ENCODE data around the gene GARIN5A. TPM values are rescaled to one million over a fixed set of nuclear protein-coding genes. Genes with fewer than 3 reads are reported as not detected.

The GARIN5A gene
- total and polyA plus RNA-seq, 8 donors: 0.55 to 3.1 (median 1.4) TPM; not detected in 2

DNA sequence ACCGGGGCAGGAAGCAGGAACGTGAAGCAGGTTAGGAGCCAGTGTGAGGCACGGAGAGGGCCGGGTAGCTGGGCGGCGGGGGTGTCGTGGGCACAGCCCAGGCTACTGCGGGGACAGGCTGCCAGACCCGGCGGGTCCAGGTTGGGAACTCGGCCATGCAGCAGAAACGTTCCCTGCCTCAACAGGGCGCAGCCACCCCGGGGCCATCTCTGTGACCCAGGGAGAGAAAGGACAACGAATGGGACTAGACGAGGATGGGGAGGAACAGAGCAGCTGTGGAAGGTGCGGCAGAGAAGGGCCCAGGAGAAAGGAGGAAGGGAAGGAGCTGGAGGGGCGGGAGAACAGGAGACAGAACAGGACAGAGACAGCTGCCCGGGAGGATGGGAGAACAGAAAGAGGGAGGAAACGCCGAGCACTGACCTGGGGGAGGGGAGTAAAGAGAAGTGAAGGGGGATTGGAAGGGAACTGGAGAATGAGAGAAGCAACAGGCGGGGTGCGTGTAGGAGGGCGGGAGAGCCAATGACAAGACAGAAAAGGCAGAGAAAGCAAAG lies 12.9 kb upstream of the GARIN5A start:
- no peak overlapping the region for H3K4me3 ChIP-seq
- H3K36me3 ChIP-seq: peaks cover 0 to 17% (median 10%) of the 10 kb centered on the region in 4 donors
- no peak for DNase-seq
- intact Hi-C loops (cut with DNase I; ENCODE audit: low total_unique reads): no loop called here
- no peak overlapping the region for H3K27ac ChIP-seq
- WGBS, 5 donors: 41 to 56% (median 55%) methylated on average over 24 of the region's 24 CpGs
- H3K4me1 ChIP-seq: peaks cover 0 to 5% (median 0%) of the 10 kb centered on the region in 4 donors
- H3K9me3 ChIP-seq: peaks cover 0 to 4% (median 0%) of the 10 kb centered on the region in 4 donors
- TF ChIP-seq POLR2AphosphoS5 (IDR thresholded peaks at IDR 0.05) (no peak), EP300 (IDR thresholded peaks at IDR 0.05) (no peak)
- TF ChIP-seq, protein P1, sequence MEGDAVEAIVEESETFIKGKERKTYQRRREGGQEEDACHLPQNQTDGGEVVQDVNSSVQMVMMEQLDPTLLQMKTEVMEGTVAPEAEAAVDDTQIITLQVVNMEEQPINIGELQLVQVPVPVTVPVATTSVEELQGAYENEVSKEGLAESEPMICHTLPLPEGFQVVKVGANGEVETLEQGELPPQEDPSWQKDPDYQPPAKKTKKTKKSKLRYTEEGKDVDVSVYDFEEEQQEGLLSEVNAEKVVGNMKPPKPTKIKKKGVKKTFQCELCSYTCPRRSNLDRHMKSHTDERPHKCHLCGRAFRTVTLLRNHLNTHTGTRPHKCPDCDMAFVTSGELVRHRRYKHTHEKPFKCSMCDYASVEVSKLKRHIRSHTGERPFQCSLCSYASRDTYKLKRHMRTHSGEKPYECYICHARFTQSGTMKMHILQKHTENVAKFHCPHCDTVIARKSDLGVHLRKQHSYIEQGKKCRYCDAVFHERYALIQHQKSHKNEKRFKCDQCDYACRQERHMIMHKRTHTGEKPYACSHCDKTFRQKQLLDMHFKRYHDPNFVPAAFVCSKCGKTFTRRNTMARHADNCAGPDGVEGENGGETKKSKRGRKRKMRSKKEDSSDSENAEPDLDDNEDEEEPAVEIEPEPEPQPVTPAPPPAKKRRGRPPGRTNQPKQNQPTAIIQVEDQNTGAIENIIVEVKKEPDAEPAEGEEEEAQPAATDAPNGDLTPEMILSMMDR (IDR thresholded peaks at IDR 0.05): no peak
- H3K27me3 ChIP-seq: peaks cover 0 to 50% (median 11%) of the 10 kb centered on the region in 3 donors

DNA sequence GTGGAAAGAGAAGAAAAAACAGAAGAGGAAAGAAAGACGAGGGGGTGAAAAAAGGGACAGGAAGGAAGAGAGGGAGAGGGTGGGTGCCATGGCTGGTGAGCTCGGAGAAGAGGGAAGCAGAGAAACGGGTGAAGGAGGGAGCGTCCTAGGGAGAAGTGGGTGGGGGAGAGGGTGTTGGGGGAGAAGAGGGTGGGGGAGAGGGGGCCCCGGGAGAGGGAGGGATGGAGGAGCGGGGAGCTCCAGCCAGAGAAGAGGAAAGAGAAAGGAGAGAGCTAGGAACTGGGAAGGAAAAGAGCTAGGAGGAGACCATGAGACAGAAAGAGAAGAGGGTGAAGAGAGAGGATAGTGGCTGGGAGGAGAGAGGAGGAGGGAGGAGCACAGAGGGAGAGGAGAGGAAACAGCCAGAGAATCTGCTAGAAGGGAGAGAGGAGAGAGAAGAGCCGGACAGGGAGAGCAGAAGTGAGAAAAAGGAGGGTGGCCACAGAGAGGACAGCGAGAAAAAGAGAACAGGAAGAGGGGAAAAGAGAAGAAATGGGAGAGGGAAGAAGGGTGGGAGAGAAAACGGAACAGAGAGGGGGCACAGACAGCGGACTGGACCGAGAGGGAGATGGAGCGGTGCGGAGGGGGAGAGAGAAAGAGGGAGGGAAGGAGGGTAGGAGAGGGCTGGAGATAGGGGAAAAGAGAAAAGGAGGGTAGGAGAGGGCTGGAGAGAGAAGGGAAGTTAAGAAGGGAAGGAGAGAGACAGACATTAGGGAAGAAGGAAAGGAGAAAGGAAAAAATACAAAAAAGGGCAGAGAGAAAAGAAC lies 11.9 kb upstream of the GARIN5A start:
- Histone ChIP-seq H3K4me1 (peaks cover 0 to 5% (median 0%) of the 10 kb centered on the region in 4 donors), H3K4me3 (no peak overlapping the region), H3K9me3 (peaks cover 0 to 4% (median 0%) of the 10 kb centered on the region in 4 donors), H3K27ac (no peak overlapping the region), H3K27me3 (peaks cover 0 to 50% (median 11%) of the 10 kb centered on the region in 3 donors), H3K36me3 (peaks cover 0 to 27% (median 19%) of the 10 kb centered on the region in 4 donors)
- TF ChIP-seq EP300 (IDR thresholded peaks at IDR 0.05) (no peak), POLR2A (IDR thresholded peaks at IDR 0.05) (no peak), POLR2AphosphoS5 (IDR thresholded peaks at IDR 0.05) (no peak)
- TF ChIP-seq, protein P1 (IDR thresholded peaks at IDR 0.05): no peak
- WGBS, 5 donors: 31 to 38% (median 34%) methylated on average over 13 of the region's 13 CpGs
- no peak for DNase-seq
- intact Hi-C loops (cut with DNase I; ENCODE audit: low total_unique reads): no loop called here

DNA sequence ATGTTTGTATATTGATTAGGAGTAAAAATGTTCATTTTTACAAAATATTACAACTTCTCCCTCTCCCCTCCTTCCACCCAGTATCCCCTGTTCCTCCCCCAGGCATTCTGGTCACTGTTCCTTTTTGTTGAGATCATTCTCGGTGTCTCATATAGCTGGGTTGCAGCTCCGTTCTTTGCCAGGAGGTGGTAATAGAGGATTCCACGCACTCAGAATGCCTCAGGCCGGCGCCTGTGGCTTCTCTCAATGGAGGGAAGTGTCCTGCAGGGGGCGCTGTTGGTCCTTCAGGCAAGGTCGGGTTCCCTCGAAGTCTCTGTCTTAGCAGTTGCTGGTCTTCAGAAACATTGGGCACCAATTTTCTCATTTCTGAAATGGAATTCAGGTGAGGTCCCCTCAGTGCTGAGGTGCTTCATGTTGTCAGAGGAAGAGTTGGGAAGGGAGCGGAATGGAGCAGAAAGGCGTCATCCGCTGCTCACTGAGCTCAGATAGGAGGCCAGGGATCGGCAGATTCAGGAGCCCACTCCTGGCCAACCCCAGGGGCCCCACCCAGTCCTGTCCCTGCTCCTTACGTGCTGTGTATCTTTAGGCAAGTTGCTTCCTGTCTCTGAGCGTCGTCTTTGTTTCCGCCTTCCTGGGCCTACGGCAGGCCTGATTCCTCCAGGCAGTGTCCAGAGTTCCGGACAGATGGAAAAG lies 10.3 kb upstream of the GARIN5A start:
- TF ChIP-seq, protein P1 (IDR thresholded peaks at IDR 0.05): peak in 1 of 7 experiments; percentile 19
- TF ChIP-seq POLR2A (IDR thresholded peaks at IDR 0.05) (no peak), POLR2AphosphoS5 (IDR thresholded peaks at IDR 0.05) (no peak), EP300 (IDR thresholded peaks at IDR 0.05) (no peak)
- Histone ChIP-seq H3K27ac (no peak overlapping the region), H3K9me3 (peaks cover 0 to 4% (median 0%) of the 10 kb centered on the region in 4 donors), H3K4me1 (peaks cover 0 to 5% (median 0%) of the 10 kb centered on the region in 4 donors), H3K27me3 (peaks cover 0 to 50% (median 11%) of the 10 kb centered on the region in 3 donors), H3K36me3 (peaks cover 9 to 43% (median 35%) of the 10 kb centered on the region in 4 donors), H3K4me3 (no peak overlapping the region)
- DNase-seq: no peak
- 66 to 78% (median 75%) methylated on average over 18 of the region's 18 CpGs for WGBS, 5 donors
- intact Hi-C loops (cut with DNase I; ENCODE audit: low total_unique reads): no loop called here

DNA sequence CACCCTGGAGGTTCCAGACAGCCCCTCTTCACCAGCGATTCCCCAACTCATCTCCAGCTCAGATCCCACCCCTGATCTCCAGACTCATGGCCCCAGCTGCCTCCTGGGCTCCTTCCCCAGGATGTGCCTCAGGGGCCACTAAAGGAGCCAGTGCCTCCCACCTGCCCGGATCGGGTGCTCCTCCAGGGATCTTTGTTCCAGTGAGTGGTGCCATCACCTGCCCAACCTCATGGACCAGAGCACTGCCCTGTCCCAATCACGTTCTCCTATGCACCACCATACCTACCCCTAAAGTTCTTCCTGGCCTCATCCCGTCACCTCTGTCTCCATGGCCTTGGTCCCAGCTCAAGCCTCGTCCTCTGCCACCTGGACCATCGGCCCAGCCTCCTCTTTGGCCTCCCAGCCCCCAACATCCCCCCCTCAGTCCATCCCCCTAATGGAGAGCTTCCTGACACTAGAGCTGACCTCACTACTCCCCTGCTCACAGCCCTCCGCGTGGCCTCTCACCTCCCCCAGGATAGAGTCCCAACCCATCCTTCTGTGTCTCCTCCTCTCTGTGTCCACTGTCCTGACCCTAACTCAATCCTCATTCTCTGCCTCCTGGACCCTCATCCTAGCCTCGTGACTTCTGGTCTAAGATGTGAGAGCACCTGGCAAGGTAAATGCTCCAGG lies 8.8 kb upstream of the GARIN5A start:
- Histone ChIP-seq H3K9me3 (peaks cover 0 to 2% (median 0%) of the 10 kb centered on the region in 4 donors), H3K36me3 (peaks cover 20 to 56% (median 49%) of the 10 kb centered on the region in 4 donors), H3K4me1 (peaks cover 0 to 5% (median 0%) of the 10 kb centered on the region in 4 donors), H3K27ac (no peak overlapping the region), H3K4me3 (no peak overlapping the region), H3K27me3 (peaks cover 0 to 39% (median 5%) of the 10 kb centered on the region in 3 donors)
- TF ChIP-seq, protein P1 (IDR thresholded peaks at IDR 0.05): no peak
- no peak for TF ChIP-seq EP300 (IDR thresholded peaks at IDR 0.05)
- TF ChIP-seq POLR2AphosphoS5 (IDR thresholded peaks at IDR 0.05): no peak
- no peak for TF ChIP-seq POLR2A (IDR thresholded peaks at IDR 0.05)
- WGBS, 5 donors: 90 to 92% (median 92%) methylated on average over 10 of the region's 10 CpGs
- intact Hi-C loops (cut with DNase I; ENCODE audit: low total_unique reads): no loop called here
- no peak for DNase-seq
